ENCODE measurements around the gene GATA5. TPM values are rescaled to one million over a fixed set of nuclear protein-coding genes. Genes with fewer than 3 reads are reported as not detected.

GATA5 gene
- total and polyA plus RNA-seq, 10 of the 15 experiments (the other 5 are each of a cell fraction or from before 2014, with no cell fraction given): not detected

GRCh38 chr20:62479156-62479555 is 3.4 kb upstream of the GATA5 start (continued):
- TF ChIP-seq SIX5 (IDR thresholded peaks at IDR 0.05; ENCODE audit: low read depth, low read length, severe bottlenecking): no peak
- no peak for TF ChIP-seq MLLT1 (IDR thresholded peaks at IDR 0.05)
- TF ChIP-seq RAD21 (IDR thresholded peaks at IDR 0.05; ENCODE audit: insufficient read depth, low read depth, low read length): no peak
- TF ChIP-seq, protein P1, sequence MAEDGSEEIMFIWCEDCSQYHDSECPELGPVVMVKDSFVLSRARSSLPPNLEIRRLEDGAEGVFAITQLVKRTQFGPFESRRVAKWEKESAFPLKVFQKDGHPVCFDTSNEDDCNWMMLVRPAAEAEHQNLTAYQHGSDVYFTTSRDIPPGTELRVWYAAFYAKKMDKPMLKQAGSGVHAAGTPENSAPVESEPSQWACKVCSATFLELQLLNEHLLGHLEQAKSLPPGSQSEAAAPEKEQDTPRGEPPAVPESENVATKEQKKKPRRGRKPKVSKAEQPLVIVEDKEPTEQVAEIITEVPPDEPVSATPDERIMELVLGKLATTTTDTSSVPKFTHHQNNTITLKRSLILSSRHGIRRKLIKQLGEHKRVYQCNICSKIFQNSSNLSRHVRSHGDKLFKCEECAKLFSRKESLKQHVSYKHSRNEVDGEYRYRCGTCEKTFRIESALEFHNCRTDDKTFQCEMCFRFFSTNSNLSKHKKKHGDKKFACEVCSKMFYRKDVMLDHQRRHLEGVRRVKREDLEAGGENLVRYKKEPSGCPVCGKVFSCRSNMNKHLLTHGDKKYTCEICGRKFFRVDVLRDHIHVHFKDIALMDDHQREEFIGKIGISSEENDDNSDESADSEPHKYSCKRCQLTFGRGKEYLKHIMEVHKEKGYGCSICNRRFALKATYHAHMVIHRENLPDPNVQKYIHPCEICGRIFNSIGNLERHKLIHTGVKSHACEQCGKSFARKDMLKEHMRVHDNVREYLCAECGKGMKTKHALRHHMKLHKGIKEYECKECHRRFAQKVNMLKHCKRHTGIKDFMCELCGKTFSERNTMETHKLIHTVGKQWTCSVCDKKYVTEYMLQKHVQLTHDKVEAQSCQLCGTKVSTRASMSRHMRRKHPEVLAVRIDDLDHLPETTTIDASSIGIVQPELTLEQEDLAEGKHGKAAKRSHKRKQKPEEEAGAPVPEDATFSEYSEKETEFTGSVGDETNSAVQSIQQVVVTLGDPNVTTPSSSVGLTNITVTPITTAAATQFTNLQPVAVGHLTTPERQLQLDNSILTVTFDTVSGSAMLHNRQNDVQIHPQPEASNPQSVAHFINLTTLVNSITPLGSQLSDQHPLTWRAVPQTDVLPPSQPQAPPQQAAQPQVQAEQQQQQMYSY (CRISPR knock-in tag; IDR thresholded peaks at IDR 0.05): no peak
- no peak for TF ChIP-seq ZNF592 (IDR thresholded peaks at IDR 0.05)
